LNCaP clone FGC (cell line): ENCODE results near the gene SKAP1.

ENCODE experiments used
- DNase-seq: peaks from one replicate; pipeline ENCODE4 v3.0.0-alpha.2; 2011; ENCODE audit warnings: low read depth
- H3K4me3 ChIP-seq: 2 replicates; pipeline ENCODE4 v1.5.1; 2011; ENCODE audit warnings: mild to moderate bottlenecking, low read depth, low read length, control low read depth
- CTCF ChIP-seq: IDR thresholded peaks from 2 replicates; pipeline ENCODE4 v1.5.1; 2012; ENCODE audit warnings: mild to moderate bottlenecking; ENCODE audit not compliant: control insufficient read depth, insufficient read depth; ENCODE audit errors: extremely low read depth

The SKAP1 gene

GRCh38 chr17:48445248-48445620 is 15.2 kb upstream of the SKAP1 start:
- TF ChIP-seq CTCF = no peak
- H3K4me3 ChIP-seq = no peak overlapping the region
- DNase-seq = no peak

- no peak for DNase-seq
- TF ChIP-seq CTCF = no peak
- no peak overlapping the region for H3K4me3 ChIP-seq
Observed at GRCh38 chr17:48444516-48445247, 14.7 kb upstream of the SKAP1 start.

- TF ChIP-seq CTCF = no peak
- no peak for DNase-seq
- no peak overlapping the region for H3K4me3 ChIP-seq
Observed at GRCh38 chr17:48443712-48444111, 13.7 kb upstream of the SKAP1 start.

- DNase-seq = no peak
- TF ChIP-seq CTCF = no peak
- no peak overlapping the region for H3K4me3 ChIP-seq
Observed at GRCh38 chr17:48442819-48443218, 12.8 kb upstream of the SKAP1 start.

GRCh38 chr17:48441862-48442261 is 11.8 kb upstream of the SKAP1 start:
- no peak for TF ChIP-seq CTCF
- H3K4me3 ChIP-seq = no peak overlapping the region
- DNase-seq = no peak

- DNase-seq = no peak
- TF ChIP-seq CTCF = no peak
- H3K4me3 ChIP-seq = no peak overlapping the region
Observed at GRCh38 chr17:48441231-48441711, 11.3 kb upstream of the SKAP1 start.

GRCh38 chr17:48440669-48441068 is 10.7 kb upstream of the SKAP1 start:
- no peak overlapping the region for H3K4me3 ChIP-seq
- no peak for TF ChIP-seq CTCF
- DNase-seq = no peak
